ENCODE measurements around the gene PHF1. TPM values are rescaled to one million over a fixed set of nuclear protein-coding genes. Genes with fewer than 3 reads are reported as not detected.

Gene PHF1
- total and polyA plus RNA-seq, 2 of the 13 experiments (the other 11 are each of a cell fraction or from before 2014, with no cell fraction given) = 25.4 to 61.9 TPM

- TF ChIP-seq HIVEP1 (CRISPR knock-in tag; IDR thresholded peaks at IDR 0.05) = peak; percentile 81; the same call in 1 of the 2 replicates
- peak; percentile 80 for TF ChIP-seq MED1 (CRISPR knock-in tag; IDR thresholded peaks at IDR 0.05)
- TF ChIP-seq ZNF468 (CRISPR knock-in tag; IDR thresholded peaks at IDR 0.05) = no peak; the same call in 1 of the 2 replicates
- peak; percentile 68; the same call in 1 of the 2 replicates for TF ChIP-seq ZNF333 (CRISPR knock-in tag; IDR thresholded peaks at IDR 0.05; ENCODE audit: borderline replicate concordance)
- no peak for TF ChIP-seq MZF1 (CRISPR knock-in tag; IDR thresholded peaks at IDR 0.05; ENCODE audit: borderline replicate concordance)
- TF ChIP-seq RARA (CRISPR knock-in tag; IDR thresholded peaks at IDR 0.05) = peak; percentile 54; the same call in 1 of the 2 replicates
- TF ChIP-seq CHCHD3 (CRISPR knock-in tag; IDR thresholded peaks at IDR 0.05) = peak; percentile 99
- TF ChIP-seq BATF2 (CRISPR knock-in tag; IDR thresholded peaks at IDR 0.05) = peak; percentile 100
- peak; percentile 33; the same call in 1 of the 2 replicates for TF ChIP-seq ZFP82 (CRISPR knock-in tag; IDR thresholded peaks at IDR 0.05; ENCODE audit: borderline replicate concordance)
- TF ChIP-seq ZNF256 (CRISPR knock-in tag; conservative IDR thresholded peaks at IDR 0.05) = no peak
- peak; percentile 98 for TF ChIP-seq MAX (IDR thresholded peaks at IDR 0.05)
- TF ChIP-seq HINFP (CRISPR knock-in tag; IDR thresholded peaks at IDR 0.05; ENCODE audit: low read depth) = peak; percentile 88
- TF ChIP-seq HDAC1 (CRISPR knock-in tag; IDR thresholded peaks at IDR 0.05) = peak; percentile 94
- no peak; the same call in 1 of the 2 replicates for TF ChIP-seq DZIP1 (CRISPR knock-in tag; IDR thresholded peaks at IDR 0.05)
- 0 out of 2 replicates have a peak, but pooled peaks have one; percentile 59 for TF ChIP-seq FOXM1 (CRISPR knock-in tag; IDR thresholded peaks at IDR 0.05)
- no peak for TF ChIP-seq XRCC5 (optimal IDR thresholded peaks at IDR 0.05; ENCODE audit: low read length)
- TF ChIP-seq ZFY (CRISPR knock-in tag; IDR thresholded peaks at IDR 0.05) = no peak; the same call in none of the 2 replicates
- TF ChIP-seq ZSCAN20 (CRISPR knock-in tag; IDR thresholded peaks at IDR 0.05; ENCODE audit: borderline replicate concordance) = 0 out of 2 replicates have a peak, but pooled peaks have one; percentile 63
- peak; percentile 94 for TF ChIP-seq ZNF772 (CRISPR knock-in tag; IDR thresholded peaks at IDR 0.05)
- TF ChIP-seq NCOA2 (CRISPR knock-in tag; IDR thresholded peaks at IDR 0.05) = peak; percentile 47; the same call in 1 of the 2 replicates
- no peak for TF ChIP-seq FOXJ3 (CRISPR knock-in tag; IDR thresholded peaks at IDR 0.05; ENCODE audit: borderline replicate concordance)
- peak; percentile 82; the same call in 1 of the 2 replicates for TF ChIP-seq KMT2B (CRISPR knock-in tag; IDR thresholded peaks at IDR 0.05)
Observed at GRCh38 chr6:33410050-33410710, 634 bp upstream of the PHF1 start (continued).
